HG02798 (cell line): ENCODE results near the gene TEX101.

Experiments used
- ATAC-seq: cut with Tn5 transposase; IDR thresholded peaks from one replicate; pipeline ENCODE4 v1.9.1; 2021; ENCODE audit warnings: mild to moderate bottlenecking; ENCODE audit not compliant: unreplicated experiment, poor library complexity

Gene TEX101

DNA sequence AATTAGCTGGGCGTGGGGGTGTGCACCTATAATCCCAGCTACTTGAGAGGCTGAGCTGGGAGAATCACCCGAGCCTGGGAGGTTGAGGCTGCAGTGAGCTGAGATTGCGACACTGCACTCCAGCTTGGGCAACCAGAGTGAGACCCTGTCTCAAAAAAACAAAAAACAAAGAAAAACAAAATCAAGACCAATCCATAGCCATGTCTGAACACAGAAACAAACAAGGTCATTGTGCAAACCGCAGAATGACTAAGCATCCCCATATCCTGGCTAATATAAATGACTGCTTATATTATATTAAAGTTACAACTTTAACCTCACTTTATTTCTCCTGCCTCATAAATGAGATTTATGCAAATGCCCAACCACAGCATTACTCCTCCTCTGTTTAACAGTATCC, 53.0 kb downstream of the TEX101 start:
- no peak for ATAC-seq
